Activated CD8-positive, alpha-beta T cell treated with anti-CD3 and anti-CD28 coated beads, Interleukin-2, amount 10 ng/mL, durations not matched to agents 7 days and 5 days (primary cell): ENCODE results near the gene VARS2. TPM values are rescaled to one million over a fixed set of nuclear protein-coding genes. Genes with fewer than 3 reads are reported as not detected.
"Not testable (repeated sequence)": the region's sequence is repeated elsewhere in the genome, so short reads cannot be mapped to it uniquely, and the experiment has no call there.

ENCODE experiments used
- ATAC-seq: fragments of 150-1000 bp; cut with Tn5 transposase; one replicate; pipeline ENCODE4 v1.10.0; 2021; ENCODE audit warnings: moderate library complexity
- CTCF ChIA-PET: fragments of 350-600 bp; sonication (Branson Sonifier 250); formaldehyde crosslinking; loops from one replicate; lab custom pipeline; 2021; ENCODE audit warnings: antibody characterized with exemption; lab: Charles Lee
- POLR2A ChIA-PET: fragments of 350-600 bp; sonication (Branson Sonifier 250); formaldehyde crosslinking; loops from one replicate; lab custom pipeline; 2021; ENCODE audit warnings: antibody characterized with exemption; lab: Charles Lee
- DNase-seq: peaks from one replicate; pipeline ENCODE4 v3.0.0-alpha.2; 2020
- H3K27ac Mint-ChIP-seq: one replicate; pipeline ENCODE4 v1.8.0; 2021; ENCODE audit warnings: mild to moderate bottlenecking, mixed read lengths
- H3K27me3 Mint-ChIP-seq: one replicate; pipeline ENCODE4 v1.8.0; 2021; ENCODE audit warnings: low read depth, mixed read lengths
- H3K36me3 Mint-ChIP-seq: one replicate; pipeline ENCODE4 v1.8.0; 2021; ENCODE audit warnings: low read depth, mixed read lengths
- H3K4me1 Mint-ChIP-seq: one replicate; pipeline ENCODE4 v1.8.0; 2021; ENCODE audit warnings: low read depth, mixed read lengths
- H3K4me3 Mint-ChIP-seq: one replicate; pipeline ENCODE4 v1.8.0; 2021; ENCODE audit warnings: mild to moderate bottlenecking, mixed read lengths
- H3K9me3 Mint-ChIP-seq: one replicate; pipeline ENCODE4 v1.8.0; 2022; ENCODE audit warnings: mixed read lengths; ENCODE audit not compliant: insufficient read depth
- total RNA-seq, 2 experiments: library from RNA; stranded (reverse); gene quantifications; one replicate each; pipeline ENCODE4 v1.2.3, GENCODE V29; 2021

The VARS2 gene
- total RNA-seq, 2 experiments from 2014 or later: 38.4 to 38.8 TPM

DNA sequence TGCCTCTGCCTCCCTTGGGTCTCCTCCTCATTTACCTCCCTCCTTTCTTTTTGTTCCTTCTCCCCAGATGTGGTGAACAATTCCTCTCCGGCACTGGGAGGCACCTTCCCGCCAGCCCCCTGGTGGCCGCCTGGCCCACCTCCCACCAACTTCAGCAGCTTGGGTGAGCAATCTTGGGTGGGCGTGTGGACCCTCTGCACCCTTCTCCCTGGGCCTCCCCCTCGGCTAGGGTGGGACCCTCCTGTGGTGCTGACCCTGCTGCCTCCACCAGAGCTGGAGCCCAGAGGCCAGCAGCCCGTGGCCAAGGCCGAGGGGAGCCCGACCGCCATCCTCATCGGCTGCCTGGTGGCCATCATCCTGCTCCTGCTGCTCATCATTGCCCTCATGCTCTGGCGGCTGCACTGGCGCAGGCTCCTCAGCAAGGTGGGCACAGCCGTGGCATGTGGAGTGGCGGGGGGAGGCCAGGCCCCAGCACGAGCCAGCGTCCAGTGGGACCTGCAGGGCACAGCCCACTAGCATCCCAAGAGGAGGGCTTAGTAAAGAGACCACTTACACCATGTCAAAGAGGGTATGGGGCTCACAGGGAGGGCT, 20.9 kb upstream of the VARS2 start:
- Mint-ChIP-seq H3K27ac (no peak overlapping the region), H3K4me1 (no peaks in the 10 kb centered on the region), H3K27me3 (no peaks in the 10 kb centered on the region), H3K4me3 (no peak overlapping the region), H3K9me3 (no peaks in the 10 kb centered on the region), H3K36me3 (no peaks in the 10 kb centered on the region)
- ChIA-PET CTCF (no interaction called here), POLR2A (no interaction called here)
- no peak for DNase-seq
- no peak for ATAC-seq

DNA sequence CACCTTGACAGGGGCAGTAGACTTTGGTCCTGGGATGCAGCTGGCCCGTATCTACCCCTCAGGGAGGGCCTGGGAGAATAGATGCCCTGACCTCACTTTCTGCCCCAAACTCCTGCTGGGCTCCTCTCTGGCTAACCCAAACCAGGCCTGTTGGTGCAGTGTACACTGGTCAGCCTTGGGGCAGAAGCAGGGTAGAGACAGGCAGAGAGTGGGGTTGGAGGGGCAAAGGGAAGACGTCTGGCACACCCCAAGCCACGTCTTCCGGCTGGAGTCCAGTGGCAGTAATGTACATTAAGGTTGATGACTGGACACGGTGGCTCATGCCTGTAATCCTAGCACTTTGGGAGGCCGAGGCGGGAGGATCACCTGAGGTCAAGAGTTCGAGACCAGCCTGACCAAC, 20.4 kb upstream of the VARS2 start:
- CTCF ChIA-PET: no interaction called here
- no peak for DNase-seq
- Mint-ChIP-seq H3K9me3 (no peaks in the 10 kb centered on the region), H3K27ac (no peak overlapping the region), H3K4me1 (no peaks in the 10 kb centered on the region), H3K4me3 (no peak overlapping the region), H3K36me3 (no peaks in the 10 kb centered on the region), H3K27me3 (no peaks in the 10 kb centered on the region)
- no peak for ATAC-seq
- POLR2A ChIA-PET: interaction anchor here (0.6 kb wide), 1 partner anchor 1446 kb away, joined by 4 read pairs; no protein-coding TSS in a partner anchor

DNA sequence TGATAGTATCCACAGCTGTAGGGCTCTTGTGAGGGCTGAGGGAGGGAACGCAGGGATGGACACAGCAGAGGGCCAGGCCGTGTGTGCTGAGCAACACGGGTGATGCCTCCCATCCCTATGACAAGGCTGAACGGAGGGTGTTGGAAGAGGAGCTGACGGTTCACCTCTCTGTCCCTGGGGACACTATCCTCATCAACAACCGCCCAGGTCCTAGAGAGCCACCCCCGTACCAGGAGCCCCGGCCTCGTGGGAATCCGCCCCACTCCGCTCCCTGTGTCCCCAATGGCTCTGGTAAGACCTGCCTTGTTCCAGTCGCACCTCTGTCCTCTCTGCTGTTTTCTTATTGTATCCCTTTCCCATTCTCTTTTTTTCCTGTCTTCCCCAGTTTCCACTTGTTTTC, 19.7 kb upstream of the VARS2 start:
- Mint-ChIP-seq H3K4me1 (no peaks in the 10 kb centered on the region), H3K36me3 (no peaks in the 10 kb centered on the region), H3K9me3 (no peaks in the 10 kb centered on the region), H3K27ac (no peak overlapping the region), H3K4me3 (no peak overlapping the region), H3K27me3 (no peaks in the 10 kb centered on the region)
- ATAC-seq (no peak), DNase-seq (no peak)
- POLR2A ChIA-PET: interaction anchor here (0.6 kb wide), 1 partner anchor 1446 kb away, joined by 4 read pairs; no protein-coding TSS in a partner anchor
- CTCF ChIA-PET: no interaction called here

DNA sequence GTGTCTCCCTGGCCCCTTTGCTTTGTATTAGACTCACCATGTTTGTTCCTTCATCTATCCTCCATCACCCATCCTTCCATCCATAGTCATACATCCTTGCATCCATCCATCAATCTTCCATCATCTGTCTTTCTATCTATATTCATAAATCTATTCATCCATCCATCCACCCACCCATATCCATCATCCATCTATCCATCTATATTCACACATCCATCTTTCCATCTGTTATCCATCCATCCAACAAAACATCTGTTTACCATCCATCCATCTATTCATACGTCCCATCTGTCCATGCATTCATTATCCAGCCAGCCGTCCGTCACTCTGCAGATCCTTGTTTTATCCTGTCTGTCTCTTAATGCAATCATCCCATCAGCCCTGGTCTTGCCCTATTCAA, 19.1 kb upstream of the VARS2 start:
- H3K9me3 Mint-ChIP-seq: no peaks in the 10 kb centered on the region
- H3K27me3 Mint-ChIP-seq: no peaks in the 10 kb centered on the region
- ATAC-seq (no peak), DNase-seq (no peak)
- no peaks in the 10 kb centered on the region for H3K36me3 Mint-ChIP-seq
- CTCF ChIA-PET: interaction anchor here (1.0 to 1.5 kb wide), 2 partner anchors 72 to 185 kb away, joined by 3 read pairs; no protein-coding TSS in a partner anchor
- H3K4me3 Mint-ChIP-seq: no peak overlapping the region
- no peak overlapping the region for H3K27ac Mint-ChIP-seq
- H3K4me1 Mint-ChIP-seq: no peaks in the 10 kb centered on the region
- POLR2A ChIA-PET: no interaction called here

DNA sequence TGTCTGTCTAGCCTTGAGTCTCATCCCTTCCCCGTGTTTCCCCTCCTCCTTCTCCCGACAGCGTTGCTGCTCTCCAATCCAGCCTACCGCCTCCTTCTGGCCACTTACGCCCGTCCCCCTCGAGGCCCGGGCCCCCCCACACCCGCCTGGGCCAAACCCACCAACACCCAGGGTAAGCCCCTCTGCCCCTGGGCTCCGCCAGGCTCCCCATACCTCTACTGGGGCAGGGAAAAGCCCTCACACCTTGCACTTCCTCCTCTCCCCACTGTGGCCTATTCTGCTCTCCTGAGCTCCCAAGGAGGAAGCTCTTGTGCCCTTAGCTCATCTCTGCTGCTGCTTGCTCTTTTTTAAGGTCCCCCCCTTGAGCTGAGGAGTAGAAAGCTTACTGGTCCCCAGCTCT, 18.7 kb upstream of the VARS2 start:
- no peaks in the 10 kb centered on the region for H3K27me3 Mint-ChIP-seq
- ATAC-seq: no peak
- H3K36me3 Mint-ChIP-seq: no peaks in the 10 kb centered on the region
- no peak overlapping the region for H3K4me3 Mint-ChIP-seq
- ChIA-PET CTCF (interaction anchor here (1.0 to 1.5 kb wide), 2 partner anchors 72 to 184 kb away, joined by 3 read pairs; no protein-coding TSS in a partner anchor), POLR2A (no interaction called here)
- no peak overlapping the region for H3K27ac Mint-ChIP-seq
- DNase-seq: no peak
- no peaks in the 10 kb centered on the region for H3K4me1 Mint-ChIP-seq
- no peaks in the 10 kb centered on the region for H3K9me3 Mint-ChIP-seq

DNA sequence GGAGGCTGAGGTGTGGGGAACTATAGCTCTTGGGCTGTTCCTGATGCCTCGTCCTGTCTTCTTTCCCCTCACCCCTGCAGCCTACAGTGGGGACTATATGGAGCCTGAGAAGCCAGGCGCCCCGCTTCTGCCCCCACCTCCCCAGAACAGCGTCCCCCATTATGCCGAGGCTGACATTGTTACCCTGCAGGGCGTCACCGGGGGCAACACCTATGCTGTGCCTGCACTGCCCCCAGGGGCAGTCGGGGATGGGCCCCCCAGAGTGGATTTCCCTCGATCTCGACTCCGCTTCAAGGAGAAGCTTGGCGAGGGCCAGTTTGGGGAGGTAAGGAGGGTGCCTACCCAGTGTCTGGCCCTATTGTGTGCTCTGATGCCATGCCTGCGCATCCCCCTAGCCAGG, 17.5 kb upstream of the VARS2 start:
- POLR2A ChIA-PET: interaction anchor here (0.9 kb wide), 1 partner anchor 11 kb away, joined by 3 read pairs; no protein-coding TSS in a partner anchor
- H3K4me1 Mint-ChIP-seq: no peaks in the 10 kb centered on the region
- ATAC-seq (no peak), DNase-seq (no peak)
- no peaks in the 10 kb centered on the region for H3K36me3 Mint-ChIP-seq
- CTCF ChIA-PET: interaction anchor here (1.5 kb wide), 1 partner anchor 183 kb away, joined by 3 read pairs; no protein-coding TSS in a partner anchor
- H3K27me3 Mint-ChIP-seq: no peaks in the 10 kb centered on the region
- H3K4me3 Mint-ChIP-seq: no peak overlapping the region
- no peak overlapping the region for H3K27ac Mint-ChIP-seq
- no peaks in the 10 kb centered on the region for H3K9me3 Mint-ChIP-seq

DNA sequence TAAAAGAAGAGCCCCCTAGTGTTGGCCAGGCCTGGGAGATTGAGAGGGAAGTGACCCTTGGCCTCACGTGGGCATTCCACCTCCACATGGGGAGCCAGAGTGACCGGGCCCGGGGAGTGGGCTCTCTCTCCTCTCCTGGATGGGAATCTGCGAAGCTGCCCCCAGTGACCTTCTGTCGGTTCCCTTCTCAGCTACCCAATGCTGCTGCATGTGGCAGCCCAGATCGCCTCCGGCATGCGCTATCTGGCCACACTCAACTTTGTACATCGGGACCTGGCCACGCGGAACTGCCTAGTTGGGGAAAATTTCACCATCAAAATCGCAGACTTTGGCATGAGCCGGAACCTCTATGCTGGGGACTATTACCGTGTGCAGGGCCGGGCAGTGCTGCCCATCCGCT, 16.2 kb upstream of the VARS2 start:
- Mint-ChIP-seq H3K4me3 (no peak overlapping the region), H3K4me1 (peaks cover 9% of the 10 kb centered on the region), H3K36me3 (no peaks in the 10 kb centered on the region), H3K9me3 (no peaks in the 10 kb centered on the region), H3K27me3 (no peaks in the 10 kb centered on the region), H3K27ac (no peak overlapping the region)
- ChIA-PET CTCF (no interaction called here), POLR2A (no interaction called here)
- DNase-seq (no peak), ATAC-seq (no peak)

DNA sequence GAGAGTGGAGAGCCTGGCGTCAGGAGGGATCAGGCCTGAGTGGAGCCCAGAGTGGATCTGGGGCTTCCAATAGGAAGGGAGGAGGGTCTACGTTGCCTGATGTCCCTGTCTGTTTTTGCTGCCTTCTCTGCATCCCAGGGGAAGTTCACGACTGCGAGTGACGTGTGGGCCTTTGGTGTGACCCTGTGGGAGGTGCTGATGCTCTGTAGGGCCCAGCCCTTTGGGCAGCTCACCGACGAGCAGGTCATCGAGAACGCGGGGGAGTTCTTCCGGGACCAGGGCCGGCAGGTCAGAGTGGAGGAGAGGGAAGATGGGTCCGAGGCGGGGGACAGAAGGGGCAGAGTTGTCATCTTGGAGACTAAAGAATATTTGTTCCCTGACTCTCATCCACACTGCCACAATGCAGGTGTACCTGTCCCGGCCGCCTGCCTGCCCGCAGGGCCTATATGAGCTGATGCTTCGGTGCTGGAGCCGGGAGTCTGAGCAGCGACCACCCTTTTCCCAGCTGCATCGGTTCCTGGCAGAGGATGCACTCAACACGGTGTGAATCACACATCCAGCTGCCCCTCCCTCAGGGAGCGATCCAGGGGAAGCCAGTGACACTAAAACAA, 15.2 kb upstream of the VARS2 start:
- H3K27ac Mint-ChIP-seq: no peak overlapping the region
- H3K9me3 Mint-ChIP-seq: no peaks in the 10 kb centered on the region
- no peaks in the 10 kb centered on the region for H3K36me3 Mint-ChIP-seq
- no peak for DNase-seq
- CTCF ChIA-PET: interaction anchor here (0.6 kb wide), 2 partner anchors 56 to 70 kb away, joined by 3 read pairs; no protein-coding TSS in a partner anchor
- peaks cover 11% of the 10 kb centered on the region for H3K4me1 Mint-ChIP-seq
- no peak overlapping the region for H3K4me3 Mint-ChIP-seq
- no peak for ATAC-seq
- H3K27me3 Mint-ChIP-seq: no peaks in the 10 kb centered on the region
- POLR2A ChIA-PET: no interaction called here

DNA sequence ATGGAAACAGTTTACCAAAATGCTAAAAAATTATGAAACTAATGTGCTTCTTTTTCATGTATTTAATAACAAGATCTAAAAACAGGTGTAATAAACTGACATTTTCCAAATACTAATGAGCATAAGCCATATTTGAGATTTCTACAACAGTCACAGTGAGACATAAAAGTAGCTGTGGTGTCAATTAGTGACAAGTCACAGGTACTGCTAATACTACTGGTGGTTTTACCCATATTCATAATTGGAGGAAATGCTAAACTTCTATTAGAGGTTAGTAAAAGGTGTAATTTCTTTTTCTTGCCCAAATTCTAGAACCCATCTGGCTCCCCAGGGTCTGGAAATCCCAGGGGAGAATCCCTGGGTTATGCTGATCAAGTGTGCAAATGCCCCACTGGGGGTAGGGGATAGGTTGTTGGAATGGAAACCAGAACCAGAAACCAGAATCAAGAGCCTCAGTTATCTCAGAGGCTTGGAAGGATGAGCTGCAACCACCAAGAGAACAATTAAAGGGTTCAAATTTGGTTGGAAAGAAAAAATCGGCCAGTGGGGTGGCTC, 13.1 kb upstream of the VARS2 start:
- CTCF ChIA-PET: interaction anchor here (2.5 kb wide), 1 partner anchor 14 kb away, joined by 9 read pairs; the partner anchor contains the start of gene VARS2
- no peak overlapping the region for H3K4me3 Mint-ChIP-seq
- DNase-seq: no peak
- no peaks in the 10 kb centered on the region for H3K27me3 Mint-ChIP-seq
- H3K9me3 Mint-ChIP-seq: no peaks in the 10 kb centered on the region
- ATAC-seq: no peak
- POLR2A ChIA-PET: no interaction called here
- H3K4me1 Mint-ChIP-seq: peaks cover 11% of the 10 kb centered on the region
- no peak overlapping the region for H3K27ac Mint-ChIP-seq
- no peaks in the 10 kb centered on the region for H3K36me3 Mint-ChIP-seq

DNA sequence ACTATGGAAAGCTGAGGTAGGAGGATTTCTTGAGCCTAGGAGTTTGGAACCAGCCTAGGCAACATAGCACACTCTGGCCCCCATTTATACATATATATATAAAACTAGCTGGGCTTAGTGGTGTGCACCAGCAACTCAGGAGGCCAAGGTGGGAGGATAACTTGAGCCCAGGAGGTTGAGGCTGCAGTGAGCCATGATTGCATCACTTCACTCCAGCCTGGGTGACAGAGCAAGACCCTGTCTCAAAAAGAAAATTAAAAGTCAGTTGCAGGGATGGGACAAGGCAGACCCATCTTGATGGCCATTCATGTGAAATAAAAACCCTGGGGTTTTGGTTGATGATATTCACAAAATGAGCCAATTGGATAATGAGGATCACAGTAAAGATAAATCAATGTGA, 12.6 kb upstream of the VARS2 start:
- POLR2A ChIA-PET: no interaction called here

DNA sequence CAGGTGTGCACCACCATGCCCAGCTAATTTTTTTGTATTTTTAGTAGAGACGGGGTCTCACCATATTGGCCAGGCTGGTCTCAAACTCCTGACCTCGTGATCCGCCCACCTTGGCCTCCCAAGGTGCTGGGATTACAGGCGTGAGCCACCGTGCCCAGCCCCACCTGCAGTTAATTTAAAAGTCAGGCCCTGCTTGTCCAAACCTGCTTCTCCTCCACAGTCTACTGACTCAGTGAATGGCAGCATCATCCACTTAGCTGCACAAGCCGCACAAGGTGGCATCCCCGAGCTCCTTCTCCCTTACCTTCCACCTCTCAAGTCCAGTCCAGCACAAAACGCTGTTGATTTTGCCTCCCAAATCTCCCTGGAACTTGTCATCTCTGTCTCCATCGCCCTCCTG, 11.8 kb upstream of the VARS2 start:
- H3K27me3 Mint-ChIP-seq, DNase-seq, H3K36me3 Mint-ChIP-seq, H3K4me3 Mint-ChIP-seq, ATAC-seq, H3K27ac Mint-ChIP-seq, POLR2A ChIA-PET, H3K9me3 Mint-ChIP-seq: not testable (repeated sequence)
- CTCF ChIA-PET: interaction anchor here (1.5 to 2.5 kb wide), 2 partner anchors 12 to 230 kb away, joined by 3 to 9 read pairs; partner anchors contain the start of gene VARS2
- peaks cover 13% of the 10 kb centered on the region for H3K4me1 Mint-ChIP-seq

More for the DNA sequence above, 12.6 kb upstream of the VARS2 start:
- Mint-ChIP-seq H3K9me3 (no peaks in the 10 kb centered on the region), H3K4me3 (no peak overlapping the region), H3K27ac (no peak overlapping the region), H3K36me3 (no peaks in the 10 kb centered on the region), H3K4me1 (peaks cover 11% of the 10 kb centered on the region), H3K27me3 (no peaks in the 10 kb centered on the region)
- DNase-seq (no peak), ATAC-seq (no peak)
- CTCF ChIA-PET: interaction anchor here (1.5 to 2.5 kb wide), 2 partner anchors 13 to 229 kb away, joined by 3 to 9 read pairs; partner anchors contain the start of gene VARS2

DNA sequence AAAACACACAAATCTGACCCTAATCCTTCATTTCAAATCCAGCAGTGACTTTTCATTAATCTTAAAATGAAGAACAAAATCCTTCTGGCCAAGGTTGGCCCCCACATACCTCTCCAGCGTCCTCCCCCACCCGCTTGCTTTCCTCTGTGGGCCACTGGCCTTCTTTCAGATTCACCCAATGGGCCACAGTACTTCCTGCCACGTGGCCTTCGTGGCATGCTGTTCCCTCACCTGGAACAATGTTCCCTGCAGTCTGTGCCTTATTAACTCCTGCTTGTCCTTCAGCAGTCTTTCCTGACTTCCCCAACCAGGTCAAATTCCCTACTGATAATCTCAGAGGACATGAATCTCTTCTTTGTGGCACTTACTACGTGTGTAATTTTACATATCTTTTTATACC, 11.3 kb upstream of the VARS2 start:
- no peak overlapping the region for H3K27ac Mint-ChIP-seq
- POLR2A ChIA-PET: no interaction called here

More for the DNA sequence above, 11.3 kb upstream of the VARS2 start:
- CTCF ChIA-PET: interaction anchor here (1.5 to 2.5 kb wide), 2 partner anchors 12 to 230 kb away, joined by 3 to 9 read pairs; partner anchors contain the start of gene VARS2
- Mint-ChIP-seq H3K9me3 (no peaks in the 10 kb centered on the region), H3K4me3 (no peak overlapping the region), H3K36me3 (no peaks in the 10 kb centered on the region), H3K27me3 (no peaks in the 10 kb centered on the region), H3K4me1 (peaks cover 16% of the 10 kb centered on the region)
- no peak for ATAC-seq
- DNase-seq: no peak
